ENCODE results near the gene GOLGA6L10. TPM values are rescaled to one million over a fixed set of nuclear protein-coding genes. Genes with fewer than 3 reads are reported as not detected.

Gene GOLGA6L10
- total RNA-seq, 4 donors from 2014 or later, result 0.60 to 4.5 (median 2.0) TPM

DNA sequence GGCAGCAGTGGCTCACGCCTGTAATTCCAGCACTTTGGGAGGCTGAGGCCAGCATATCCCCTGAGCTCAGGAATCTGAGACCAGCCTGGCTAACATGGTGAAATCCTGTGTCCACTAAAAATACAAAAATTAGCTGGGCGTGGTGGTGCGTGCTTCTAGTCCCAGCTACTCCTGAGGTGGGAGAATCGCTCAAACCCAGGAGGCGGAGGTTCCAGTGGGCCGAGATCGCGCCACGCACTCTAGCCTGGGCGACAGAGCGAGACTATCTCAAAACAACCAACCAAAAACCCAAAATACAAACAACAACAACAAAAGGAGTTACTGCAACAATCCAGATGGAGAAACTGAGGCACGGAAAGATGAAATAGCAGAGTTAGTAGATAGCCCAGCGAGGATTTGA is 51.2 kb downstream of the GOLGA6L10 start:
- TF ChIP-seq, protein P1, sequence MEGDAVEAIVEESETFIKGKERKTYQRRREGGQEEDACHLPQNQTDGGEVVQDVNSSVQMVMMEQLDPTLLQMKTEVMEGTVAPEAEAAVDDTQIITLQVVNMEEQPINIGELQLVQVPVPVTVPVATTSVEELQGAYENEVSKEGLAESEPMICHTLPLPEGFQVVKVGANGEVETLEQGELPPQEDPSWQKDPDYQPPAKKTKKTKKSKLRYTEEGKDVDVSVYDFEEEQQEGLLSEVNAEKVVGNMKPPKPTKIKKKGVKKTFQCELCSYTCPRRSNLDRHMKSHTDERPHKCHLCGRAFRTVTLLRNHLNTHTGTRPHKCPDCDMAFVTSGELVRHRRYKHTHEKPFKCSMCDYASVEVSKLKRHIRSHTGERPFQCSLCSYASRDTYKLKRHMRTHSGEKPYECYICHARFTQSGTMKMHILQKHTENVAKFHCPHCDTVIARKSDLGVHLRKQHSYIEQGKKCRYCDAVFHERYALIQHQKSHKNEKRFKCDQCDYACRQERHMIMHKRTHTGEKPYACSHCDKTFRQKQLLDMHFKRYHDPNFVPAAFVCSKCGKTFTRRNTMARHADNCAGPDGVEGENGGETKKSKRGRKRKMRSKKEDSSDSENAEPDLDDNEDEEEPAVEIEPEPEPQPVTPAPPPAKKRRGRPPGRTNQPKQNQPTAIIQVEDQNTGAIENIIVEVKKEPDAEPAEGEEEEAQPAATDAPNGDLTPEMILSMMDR (IDR thresholded peaks at IDR 0.05), result no peak
- TF ChIP-seq POLR2A (IDR thresholded peaks at IDR 0.05), result no peak
- TF ChIP-seq POLR2AphosphoS5 (IDR thresholded peaks at IDR 0.05), result no peak
- no peak for TF ChIP-seq EP300 (IDR thresholded peaks at IDR 0.05)
- Histone ChIP-seq H3K4me1 (peaks cover 5% of the 10 kb centered on the region), H3K36me3 (no peaks in the 10 kb centered on the region), H3K9me3 (no peaks in the 10 kb centered on the region), H3K27ac (no peak overlapping the region), H3K27me3 (peaks cover 7% of the 10 kb centered on the region), H3K4me3 (no peak overlapping the region)
- 97% methylated on average over 13 of the region's 13 CpGs for WGBS
- DNase-seq (ENCODE audit: low spot score in 2 of 2), result no peak

DNA sequence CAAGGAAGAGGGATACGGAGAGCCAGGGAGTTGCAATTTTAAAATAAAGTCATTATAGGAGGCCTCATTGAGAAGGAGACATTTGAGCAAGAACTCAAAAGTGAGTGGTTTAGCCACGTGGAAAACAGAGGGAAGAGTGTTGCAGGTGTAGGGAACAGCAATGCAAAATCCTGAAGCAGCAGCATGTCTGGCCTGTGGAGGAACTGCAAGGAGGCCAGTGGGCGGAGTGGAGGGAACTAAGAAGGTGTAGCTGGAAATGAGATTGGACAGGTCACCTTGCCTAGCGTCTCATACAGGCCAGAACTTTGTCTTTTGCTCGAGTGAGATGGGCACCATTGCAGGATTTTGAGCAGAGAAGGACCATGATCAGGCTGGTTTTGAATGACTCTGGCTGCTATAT is 51.7 kb downstream of the GOLGA6L10 start:
- no peak for TF ChIP-seq POLR2AphosphoS5 (IDR thresholded peaks at IDR 0.05)
- no peak for TF ChIP-seq POLR2A (IDR thresholded peaks at IDR 0.05)
- TF ChIP-seq, protein P1 (IDR thresholded peaks at IDR 0.05), result no peak
- no peak for TF ChIP-seq EP300 (IDR thresholded peaks at IDR 0.05)
- Histone ChIP-seq H3K36me3 (no peaks in the 10 kb centered on the region), H3K27me3 (peaks cover 7% of the 10 kb centered on the region), H3K27ac (no peak overlapping the region), H3K4me3 (no peak overlapping the region), H3K4me1 (peaks cover 5% of the 10 kb centered on the region), H3K9me3 (no peaks in the 10 kb centered on the region)
- 92% methylated on average over 5 of the region's 5 CpGs for WGBS
- DNase-seq (ENCODE audit: low spot score in 2 of 2), result no peak

DNA sequence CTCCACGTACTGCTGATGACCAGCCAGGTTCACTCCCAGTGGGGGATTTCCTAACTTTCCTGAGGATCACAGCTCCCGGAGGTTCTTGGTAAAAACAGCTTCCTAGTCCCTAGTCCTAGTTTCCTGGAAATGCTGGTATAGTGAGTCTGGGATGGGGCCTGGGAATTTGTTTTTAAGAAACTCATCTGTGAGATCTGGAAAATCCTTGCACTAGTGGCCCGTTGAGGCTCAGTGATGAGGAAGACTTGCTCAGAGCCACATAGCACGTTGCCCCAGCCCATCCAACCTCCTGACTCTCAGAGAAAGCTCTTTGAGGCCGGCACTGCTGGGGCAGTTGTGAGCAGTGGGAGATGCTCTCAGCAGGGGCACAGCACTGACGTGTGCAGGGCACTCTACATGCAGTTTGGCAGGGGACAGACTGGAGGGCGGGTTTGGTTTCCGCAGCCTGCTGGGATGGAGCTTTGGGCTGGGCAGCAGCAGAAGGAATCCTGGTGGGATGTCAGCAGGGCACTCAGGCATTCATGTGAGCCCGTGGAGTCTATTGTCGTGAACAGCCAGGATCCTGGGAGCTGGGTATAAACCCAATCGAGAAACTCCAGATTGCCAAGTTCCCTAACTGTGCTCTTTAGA is 55.1 kb downstream of the GOLGA6L10 start:
- TF ChIP-seq POLR2AphosphoS5 (IDR thresholded peaks at IDR 0.05) (no peak), EP300 (IDR thresholded peaks at IDR 0.05) (no peak), POLR2A (IDR thresholded peaks at IDR 0.05) (no peak)
- TF ChIP-seq, protein P1 (IDR thresholded peaks at IDR 0.05), result no peak
- DNase-seq (ENCODE audit: low spot score in 2 of 2), result no peak
- Histone ChIP-seq H3K36me3 (no peaks in the 10 kb centered on the region), H3K27ac (no peak overlapping the region), H3K4me3 (no peak overlapping the region), H3K27me3 (peaks cover 7% of the 10 kb centered on the region), H3K4me1 (peaks cover 5% of the 10 kb centered on the region), H3K9me3 (no peaks in the 10 kb centered on the region)
- WGBS, result 62% methylated on average over 11 of the region's 11 CpGs

DNA sequence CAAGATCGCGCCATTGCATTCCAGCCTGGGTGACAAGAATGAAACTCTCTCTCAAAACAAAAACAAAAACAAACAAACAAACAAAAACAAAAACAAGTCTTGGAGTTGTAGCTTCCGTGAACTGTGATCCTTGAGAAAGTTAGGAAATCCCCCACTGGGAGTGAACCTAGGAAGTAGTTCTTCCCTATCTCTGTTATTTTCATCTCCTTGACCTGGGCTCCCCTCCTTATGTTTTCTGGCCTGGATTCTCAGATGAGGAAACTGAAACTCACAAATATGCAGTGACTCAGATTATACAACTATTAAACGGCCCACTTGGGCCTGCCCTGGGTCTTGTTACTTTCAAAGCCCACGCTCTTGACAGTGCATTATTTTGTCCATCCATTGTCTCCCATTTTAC is 57.0 kb downstream of the GOLGA6L10 start:
- 89% methylated on average over 5 of the region's 5 CpGs for WGBS
- Histone ChIP-seq H3K4me3 (no peak overlapping the region), H3K27ac (no peak overlapping the region), H3K36me3 (no peaks in the 10 kb centered on the region), H3K9me3 (no peaks in the 10 kb centered on the region), H3K4me1 (no peaks in the 10 kb centered on the region), H3K27me3 (no peaks in the 10 kb centered on the region)
- DNase-seq (ENCODE audit: low spot score in 2 of 2), result no peak
- no peak for TF ChIP-seq EP300 (IDR thresholded peaks at IDR 0.05)
- TF ChIP-seq POLR2AphosphoS5 (IDR thresholded peaks at IDR 0.05), result no peak
- TF ChIP-seq, protein P1 (IDR thresholded peaks at IDR 0.05), result no peak
- TF ChIP-seq POLR2A (IDR thresholded peaks at IDR 0.05), result no peak

Other genes with a start within 250 kb of the GOLGA6L10 start
- 10 to 100 TPM; 18.3 to 25.3 (median 22.2) TPM for gene EFL1, start 86.7 kb downstream of the GOLGA6L10 start, total RNA-seq
- gene SAXO2, start 86.7 kb downstream of the GOLGA6L10 start, total RNA-seq, result 1 to 10 TPM in 1 of 4 donors, under 1 TPM in 2, not detected in 1; 0.23 to 1.7 (median 0.32) TPM
- gene GOLGA6L9, start 80.3 kb upstream of the GOLGA6L10 start, total RNA-seq, result 1 to 10 TPM; 4.2 to 9.7 (median 5.5) TPM
- 1,000 to 10,000 TPM; 1,246 to 3,036 (median 2,993) TPM for gene RPS17, start 191.0 kb upstream of the GOLGA6L10 start, total RNA-seq

Measured in suprapubic skin (tissue), 4 donors.